Measurements from ENCODE around the gene DNAH5.

GRCh38 chr5:13745508-13745907 is 199.0 kb downstream of the DNAH5 start:
- no peak for TF ChIP-seq POLR2AphosphoS5 (IDR thresholded peaks at IDR 0.05)
- TF ChIP-seq CTCF (IDR thresholded peaks at IDR 0.05) = no peak
